GM23338 (cell line): ENCODE measurements around the gene DRAM1.

Experiments
- CREB1 ChIP-seq: fragments of 250-450 bp; sonication (Bioruptor Pico); IDR thresholded peaks from 2 replicates; pipeline ENCODE4 v1.5.0; 2020; ENCODE audit warnings: low read depth, mild to moderate bottlenecking, moderate library complexity
- CTCF ChIP-seq, 2 experiments: fragments of 200-600 bp in 1 of 2; sonication (generic) in 1 of 2; conservative IDR thresholded peaks; 2 replicates each; pipeline versions ENCODE4 v1.5.1 to v1.6.1; 2016 to 2017; ENCODE audit warnings: antibody characterized with exemption in 2 of 2, low read depth in 2 of 2, mild to moderate bottlenecking in 2 of 2, moderate library complexity in 1 of 2

- TF ChIP-seq CREB1 (CRISPR knock-in tag), result no peak
- no peak for TF ChIP-seq CTCF (conservative IDR thresholded peaks at IDR 0.05; ENCODE audit: low read depth in 2 of 2)
Measured at GRCh38 chr12:101850199-101850598, 27.2 kb upstream of the DRAM1 start.
